Measurements from ENCODE around the gene PIK3C2A. TPM values are rescaled to one million over a fixed set of nuclear protein-coding genes. Genes with fewer than 3 reads are reported as not detected.

The PIK3C2A gene
- total and polyA plus RNA-seq, 2 of the 8 experiments (the other 6 are each of a cell fraction or from before 2014, with no cell fraction given): 20.1 to 127 TPM

DNA sequence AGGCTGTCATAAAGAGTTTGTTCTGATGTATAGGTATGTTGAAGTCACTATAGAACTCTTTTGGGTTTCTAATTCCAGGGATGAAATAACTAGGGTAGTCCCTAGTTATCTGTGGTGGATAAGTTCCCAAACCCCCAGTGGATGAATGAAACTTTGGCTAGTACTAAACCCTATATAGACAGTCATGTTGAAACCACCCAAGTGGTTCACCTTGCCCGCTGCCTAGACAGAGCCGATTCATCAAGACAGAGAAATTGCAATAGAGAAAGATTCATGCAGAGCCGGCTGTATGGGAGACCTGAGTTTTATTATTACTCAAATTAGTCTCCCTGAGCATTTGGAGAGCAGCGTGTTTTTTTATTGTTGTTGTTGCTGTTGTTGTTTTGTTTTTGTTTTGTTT is 44.9 kb upstream of the PIK3C2A start (continued):
- TF ChIP-seq, protein P1, sequence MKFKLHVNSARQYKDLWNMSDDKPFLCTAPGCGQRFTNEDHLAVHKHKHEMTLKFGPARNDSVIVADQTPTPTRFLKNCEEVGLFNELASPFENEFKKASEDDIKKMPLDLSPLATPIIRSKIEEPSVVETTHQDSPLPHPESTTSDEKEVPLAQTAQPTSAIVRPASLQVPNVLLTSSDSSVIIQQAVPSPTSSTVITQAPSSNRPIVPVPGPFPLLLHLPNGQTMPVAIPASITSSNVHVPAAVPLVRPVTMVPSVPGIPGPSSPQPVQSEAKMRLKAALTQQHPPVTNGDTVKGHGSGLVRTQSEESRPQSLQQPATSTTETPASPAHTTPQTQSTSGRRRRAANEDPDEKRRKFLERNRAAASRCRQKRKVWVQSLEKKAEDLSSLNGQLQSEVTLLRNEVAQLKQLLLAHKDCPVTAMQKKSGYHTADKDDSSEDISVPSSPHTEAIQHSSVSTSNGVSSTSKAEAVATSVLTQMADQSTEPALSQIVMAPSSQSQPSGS (IDR thresholded peaks at IDR 0.05; ENCODE audit: low read length): no peak

All from H1 (cell line).